ENCODE measurements around the gene SGMS1.

DNA sequence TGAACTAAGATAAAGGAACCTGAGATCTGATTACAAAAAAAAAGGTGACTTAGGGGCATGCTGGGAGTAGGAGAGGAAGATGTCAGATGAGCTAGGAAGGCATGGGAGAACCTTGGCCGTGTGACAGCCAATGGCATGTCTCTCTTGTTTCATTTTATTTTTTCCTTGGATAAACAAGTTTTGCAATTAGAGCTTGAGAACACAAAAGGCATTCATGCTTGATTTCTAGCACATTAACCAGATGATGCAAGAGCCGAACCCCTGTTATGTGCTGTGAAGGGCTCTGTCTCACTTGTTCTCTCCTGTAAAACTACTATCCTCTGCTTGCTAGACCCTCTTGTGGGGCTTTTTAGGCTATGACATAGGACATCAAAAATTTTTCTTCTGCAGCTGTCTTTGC is 238.1 kb downstream of the SGMS1 start:
- TF ChIP-seq, protein P1, sequence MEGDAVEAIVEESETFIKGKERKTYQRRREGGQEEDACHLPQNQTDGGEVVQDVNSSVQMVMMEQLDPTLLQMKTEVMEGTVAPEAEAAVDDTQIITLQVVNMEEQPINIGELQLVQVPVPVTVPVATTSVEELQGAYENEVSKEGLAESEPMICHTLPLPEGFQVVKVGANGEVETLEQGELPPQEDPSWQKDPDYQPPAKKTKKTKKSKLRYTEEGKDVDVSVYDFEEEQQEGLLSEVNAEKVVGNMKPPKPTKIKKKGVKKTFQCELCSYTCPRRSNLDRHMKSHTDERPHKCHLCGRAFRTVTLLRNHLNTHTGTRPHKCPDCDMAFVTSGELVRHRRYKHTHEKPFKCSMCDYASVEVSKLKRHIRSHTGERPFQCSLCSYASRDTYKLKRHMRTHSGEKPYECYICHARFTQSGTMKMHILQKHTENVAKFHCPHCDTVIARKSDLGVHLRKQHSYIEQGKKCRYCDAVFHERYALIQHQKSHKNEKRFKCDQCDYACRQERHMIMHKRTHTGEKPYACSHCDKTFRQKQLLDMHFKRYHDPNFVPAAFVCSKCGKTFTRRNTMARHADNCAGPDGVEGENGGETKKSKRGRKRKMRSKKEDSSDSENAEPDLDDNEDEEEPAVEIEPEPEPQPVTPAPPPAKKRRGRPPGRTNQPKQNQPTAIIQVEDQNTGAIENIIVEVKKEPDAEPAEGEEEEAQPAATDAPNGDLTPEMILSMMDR (IDR thresholded peaks at IDR 0.05), result no peak
- no peak for TF ChIP-seq EZH2 (IDR thresholded peaks at IDR 0.05; ENCODE audit: borderline replicate concordance, insufficient read depth, low read depth, low read length, poor library complexity, severe bottlenecking)
